ENCODE results near the gene DOK5.
"Not testable (repeated sequence)": the region's sequence is repeated elsewhere in the genome, so short reads cannot be mapped to it uniquely, and the experiment has no call there.

The DOK5 gene

DNA sequence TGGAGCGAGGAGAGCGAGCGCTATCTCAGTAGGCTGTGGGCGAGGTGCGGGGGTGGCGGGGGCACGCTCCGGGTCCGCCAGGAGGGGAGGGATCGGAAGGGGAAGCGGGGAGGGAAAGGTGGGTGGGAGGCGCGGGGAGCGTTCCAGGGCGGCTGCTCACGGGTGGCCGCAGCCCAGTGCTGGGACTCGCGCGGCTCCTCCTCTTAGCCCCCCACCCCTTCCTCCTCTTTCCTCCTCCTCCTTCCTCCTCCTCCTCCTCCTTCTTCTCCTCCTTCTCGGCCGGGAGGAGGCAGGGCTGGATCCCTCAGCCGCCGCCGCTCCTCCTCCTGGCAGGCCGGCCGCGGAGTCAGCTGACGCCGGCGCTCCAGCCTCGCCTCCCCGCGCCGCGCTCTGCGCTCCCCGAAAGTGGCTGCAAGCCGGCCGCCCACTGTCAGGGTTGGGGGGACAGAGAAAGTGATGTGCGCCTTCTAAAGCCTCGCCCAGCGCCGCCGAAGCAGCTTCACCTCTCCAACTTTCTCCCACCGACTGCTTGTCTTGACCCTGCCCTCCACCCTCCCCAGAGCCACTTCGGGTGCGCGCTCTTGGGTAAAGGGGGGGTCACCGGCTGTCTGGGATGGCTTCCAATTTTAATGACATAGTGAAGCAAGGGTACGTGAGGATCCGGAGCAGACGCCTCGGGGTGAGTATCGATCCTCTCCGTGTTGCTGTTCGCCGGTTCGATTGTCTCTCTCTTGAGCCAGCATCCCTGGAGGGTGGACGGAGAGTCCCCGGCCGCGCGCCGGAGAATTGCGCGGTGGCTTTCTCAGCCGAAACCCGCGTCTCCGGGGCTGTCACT is at the start of gene DOK5:
TSS of gene DOK5 (plus strand) at position 260 of the 835 bp plus-strand sequence. CDS start at position 614, 354 bp downstream.
- FAIRE-seq (no peak), DNase-seq (ENCODE audit: extremely low spot score, insufficient read length, low read depth) (no peak)

DNA sequence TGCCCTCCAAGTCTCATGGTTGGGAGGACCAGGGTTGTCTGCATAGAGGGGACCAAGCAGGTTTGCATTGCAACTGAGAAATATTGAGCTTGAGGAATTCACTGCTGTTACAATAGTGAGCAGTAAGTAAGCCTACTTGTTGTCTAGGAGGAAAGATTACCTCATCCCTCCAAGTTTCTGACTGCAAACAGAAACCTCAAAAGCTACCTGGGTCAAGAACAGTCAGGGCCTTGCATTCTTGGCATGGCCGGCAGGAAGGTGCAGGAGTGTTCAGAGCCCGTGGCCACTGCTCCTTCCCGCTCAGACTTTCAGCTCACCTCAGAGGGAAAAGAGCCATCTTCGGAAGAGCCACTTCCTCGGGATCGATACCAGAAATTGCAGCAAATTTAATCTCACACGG is 46.0 kb upstream of the DOK5 start:
- DNase-seq (ENCODE audit: extremely low spot score, insufficient read length, low read depth), result no peak
- FAIRE-seq, result no peak

- no peak for DNase-seq (ENCODE audit: extremely low spot score, insufficient read length, low read depth)
- FAIRE-seq, result no peak
These were observed 44.0 kb upstream of the DOK5 start for GRCh38 chr20:54431156-54431944.

DNA sequence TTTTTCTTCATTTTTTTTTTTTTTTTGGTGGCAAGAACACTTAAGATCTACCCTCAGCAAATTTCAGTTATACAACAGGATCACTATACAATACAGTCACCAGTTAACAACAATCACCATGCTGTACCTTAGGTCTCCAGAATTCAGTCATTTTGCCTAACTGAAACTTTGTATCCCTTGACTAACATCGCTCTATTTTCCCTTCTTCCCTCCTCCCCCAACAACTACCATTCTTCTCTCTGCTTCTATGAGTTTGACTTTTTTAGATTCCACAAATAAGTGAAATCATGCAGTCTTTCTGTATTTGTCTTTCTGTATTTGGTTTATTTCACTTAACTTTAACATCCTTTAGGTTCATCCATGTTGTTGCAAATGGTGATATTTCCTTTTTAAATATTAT is 42.4 kb upstream of the DOK5 start:
- no peak for DNase-seq (ENCODE audit: extremely low spot score, insufficient read length, low read depth)
- FAIRE-seq, result no peak

DNA sequence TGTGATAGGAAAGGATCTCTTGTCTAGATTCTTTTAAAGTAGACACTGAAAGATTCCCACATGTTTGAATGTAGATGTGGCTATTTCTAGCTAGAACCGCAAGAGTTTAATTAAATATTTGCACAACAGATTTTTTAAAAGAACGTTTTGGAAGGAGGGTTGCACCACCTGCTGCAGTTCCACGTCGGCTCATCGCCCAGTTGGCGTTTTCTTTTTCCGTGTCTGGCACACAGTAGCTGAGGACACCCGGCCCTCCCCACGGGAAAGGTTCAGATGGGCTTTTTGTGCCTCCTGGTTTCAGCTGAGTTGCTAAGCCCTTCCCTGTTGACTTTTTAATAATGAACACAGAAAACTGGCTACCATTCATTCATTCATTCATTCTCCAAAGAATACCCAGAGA is 41.8 kb upstream of the DOK5 start:
- DNase-seq (ENCODE audit: extremely low spot score, insufficient read length, low read depth) (no peak), FAIRE-seq (no peak)

DNA sequence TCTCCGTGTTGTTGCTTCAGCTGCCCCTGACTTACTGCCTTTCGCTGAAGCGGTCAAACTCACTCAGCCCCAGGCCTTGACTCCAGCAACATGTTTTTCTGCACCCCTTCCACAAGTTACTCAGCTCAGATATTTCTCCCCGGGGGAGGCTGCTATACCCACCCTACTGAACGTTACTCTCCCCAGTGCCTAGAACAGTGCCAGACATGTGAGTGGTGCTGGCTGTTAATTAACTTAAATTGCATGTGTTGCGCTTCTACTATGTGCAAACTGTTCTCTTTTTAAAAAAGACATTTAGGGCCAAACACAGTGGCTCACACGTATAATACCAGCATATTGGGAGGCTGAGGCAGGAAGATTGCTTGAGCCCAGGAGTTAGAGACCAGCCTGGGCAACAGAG is 41.2 kb upstream of the DOK5 start:
- DNase-seq (ENCODE audit: extremely low spot score, insufficient read length, low read depth), result no peak
- no peak for FAIRE-seq

- DNase-seq (ENCODE audit: extremely low spot score, insufficient read length, low read depth) (no peak), FAIRE-seq (no peak)
These were observed 40.4 kb upstream of the DOK5 start for GRCh38 chr20:54435015-54435414.

DNA sequence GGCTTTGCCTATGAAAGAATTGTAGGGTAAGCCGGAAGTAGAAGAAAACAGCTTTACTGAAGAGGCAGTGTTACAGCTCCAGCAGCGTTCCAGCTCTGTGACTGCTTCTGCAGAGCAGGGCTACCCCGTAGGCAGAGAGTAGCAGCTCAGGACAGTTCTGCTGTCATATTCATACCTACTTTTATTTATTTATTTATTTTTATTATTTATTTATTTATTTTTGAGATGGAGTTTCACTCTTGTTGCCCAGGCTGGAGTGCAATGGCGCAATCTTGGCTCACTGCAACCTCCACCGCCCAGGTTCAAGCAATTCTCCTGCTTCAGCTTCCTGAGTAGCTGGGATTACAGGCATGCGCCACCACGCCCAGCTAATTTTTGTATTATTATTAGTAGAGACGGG is 39.0 kb upstream of the DOK5 start:
- FAIRE-seq; DNase-seq (ENCODE audit: extremely low spot score, insufficient read length, low read depth): not testable (repeated sequence)

DNA sequence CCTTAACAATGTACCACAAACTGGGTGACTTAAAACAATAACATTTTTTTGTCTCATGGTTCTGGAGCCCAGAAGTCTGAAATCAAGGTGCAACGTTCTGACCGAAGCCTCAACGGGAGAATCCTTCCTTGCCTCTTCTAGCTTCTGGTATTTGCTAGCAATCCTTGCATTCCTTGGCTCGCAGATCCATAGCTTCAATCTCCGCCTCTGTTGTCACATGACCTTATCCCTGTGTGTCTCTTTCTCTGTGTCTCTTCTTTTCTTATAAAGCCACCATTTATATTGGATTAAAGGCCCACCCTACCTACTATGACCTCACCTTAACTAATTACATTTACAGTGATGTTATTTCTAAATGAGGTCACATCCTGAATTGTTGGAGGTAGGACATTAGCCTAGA is 37.2 kb upstream of the DOK5 start:
- no peak for FAIRE-seq
- DNase-seq (ENCODE audit: extremely low spot score, insufficient read length, low read depth), result no peak

GRCh38 chr20:54450207-54450606 is 25.2 kb upstream of the DOK5 start:
- no peak for FAIRE-seq
- no peak for DNase-seq (ENCODE audit: extremely low spot score, insufficient read length, low read depth)

DNA sequence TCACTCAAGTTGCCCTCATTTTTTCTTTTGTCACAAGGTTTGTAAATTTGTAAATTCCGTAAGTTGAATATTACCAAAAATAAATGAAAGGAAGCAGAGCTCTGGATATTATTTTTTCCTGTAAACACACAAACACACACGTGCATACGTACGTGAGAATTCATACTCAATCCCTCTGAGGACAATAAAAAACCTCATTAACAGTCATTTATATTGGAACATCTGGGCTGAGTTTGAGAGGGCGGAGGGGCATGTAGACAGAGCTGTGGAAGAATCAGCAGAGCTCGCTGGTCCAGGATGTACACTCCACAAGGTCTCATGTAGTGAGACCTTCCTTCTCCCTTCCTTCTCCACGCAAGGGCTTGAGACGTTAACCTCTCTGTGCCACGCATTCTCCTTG is 24.2 kb upstream of the DOK5 start:
- FAIRE-seq, result no peak
- DNase-seq (ENCODE audit: extremely low spot score, insufficient read length, low read depth), result no peak

DNA sequence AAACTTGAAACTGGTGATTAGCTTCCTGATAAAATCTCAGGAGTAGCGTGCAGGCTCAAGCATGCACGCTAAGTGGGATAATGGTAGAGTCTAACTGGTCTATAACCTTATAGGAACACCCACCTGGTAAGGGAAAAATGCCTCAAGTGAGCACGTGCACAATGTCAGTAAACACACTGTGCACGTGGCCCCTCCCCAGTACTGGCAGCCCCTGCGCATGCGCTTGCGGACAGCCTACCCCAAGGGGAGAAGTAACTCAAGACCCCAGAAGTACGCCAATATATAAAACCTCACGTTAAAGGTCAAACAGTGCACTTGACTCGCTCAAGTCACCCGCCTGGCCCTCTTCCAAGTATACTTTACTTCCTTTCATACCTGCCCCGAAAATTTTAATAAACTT is 23.1 kb upstream of the DOK5 start:
- DNase-seq (ENCODE audit: extremely low spot score, insufficient read length, low read depth) (no peak), FAIRE-seq (no peak)

GRCh38 chr20:54454982-54455381 is 20.4 kb upstream of the DOK5 start:
- DNase-seq (ENCODE audit: extremely low spot score, insufficient read length, low read depth), result no peak
- no peak for FAIRE-seq

DNA sequence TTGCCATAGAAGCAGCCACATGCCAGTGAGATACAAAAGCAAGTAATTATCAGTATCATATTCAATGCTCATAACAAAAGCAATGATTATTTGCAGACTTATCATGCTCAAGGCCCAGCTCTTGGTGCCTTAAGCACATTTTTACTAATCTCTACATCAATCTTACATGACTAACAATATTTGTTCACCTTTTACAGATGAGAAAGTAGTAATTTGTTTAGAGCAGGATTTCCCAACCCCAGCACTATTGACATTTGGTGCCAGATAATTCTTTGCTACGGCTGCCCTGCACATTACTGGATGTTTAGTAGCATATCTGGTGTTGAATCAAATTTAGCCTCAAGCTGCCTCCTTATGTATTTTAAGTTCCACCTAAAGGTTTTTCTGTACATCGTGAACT is 19.0 kb upstream of the DOK5 start:
- FAIRE-seq (no peak), DNase-seq (ENCODE audit: extremely low spot score, insufficient read length, low read depth) (no peak)

- no peak for DNase-seq (ENCODE audit: extremely low spot score, insufficient read length, low read depth)
- no peak for FAIRE-seq
These were observed 18.4 kb upstream of the DOK5 start for GRCh38 chr20:54456961-54457360.

GRCh38 chr20:54458219-54458618 is 17.2 kb upstream of the DOK5 start:
- FAIRE-seq, result no peak
- DNase-seq (ENCODE audit: extremely low spot score, insufficient read length, low read depth), result no peak

DNA sequence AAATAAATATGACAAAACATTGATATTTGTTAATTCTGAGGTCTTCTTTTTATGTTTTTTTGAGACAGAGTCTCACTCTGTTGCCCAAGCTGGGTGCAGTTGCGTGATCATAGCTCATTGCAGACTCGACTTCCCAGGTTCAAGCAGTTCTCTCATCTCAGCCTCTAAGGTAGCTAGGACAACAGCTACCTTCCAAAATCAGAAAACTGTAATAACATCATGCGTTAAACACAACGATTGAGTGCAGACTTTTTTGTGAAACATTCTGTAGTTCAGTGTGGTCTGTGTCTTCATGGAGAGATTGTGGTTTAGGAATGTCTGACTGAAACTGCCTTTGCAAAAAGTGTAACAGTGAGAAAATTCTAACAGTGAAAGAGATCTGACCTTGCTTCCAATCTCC is 16.1 kb upstream of the DOK5 start:
- DNase-seq (ENCODE audit: extremely low spot score, insufficient read length, low read depth) (no peak), FAIRE-seq (no peak)

GRCh38 chr20:54464003-54464402 is 11.4 kb upstream of the DOK5 start:
- DNase-seq (ENCODE audit: extremely low spot score, insufficient read length, low read depth) (no peak), FAIRE-seq (no peak)

- DNase-seq (ENCODE audit: extremely low spot score, insufficient read length, low read depth), result no peak
- no peak for FAIRE-seq
These were observed 9.3 kb upstream of the DOK5 start for GRCh38 chr20:54466127-54466526.

- FAIRE-seq (no peak), DNase-seq (ENCODE audit: extremely low spot score, insufficient read length, low read depth) (no peak)
These were observed 7.8 kb upstream of the DOK5 start for GRCh38 chr20:54467622-54468021.

DNA sequence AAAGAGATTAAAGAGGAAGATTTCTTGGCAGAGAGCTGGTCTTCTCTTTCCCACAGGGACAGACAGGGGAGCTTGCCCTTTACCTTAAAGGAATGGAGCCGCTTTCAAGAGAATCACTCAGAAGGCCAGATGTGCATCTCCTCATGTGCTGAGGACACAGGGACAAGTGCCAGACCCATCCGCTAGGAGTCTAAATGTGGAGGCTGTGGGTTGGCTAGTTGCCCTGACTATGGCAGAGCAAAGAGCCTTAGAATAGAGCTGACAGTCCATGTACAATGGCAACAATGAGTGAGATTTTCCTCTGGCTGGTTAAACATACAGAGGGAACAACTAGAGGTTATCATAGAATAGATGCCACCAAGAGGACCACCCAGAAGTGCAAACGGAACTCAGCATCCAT is 7.3 kb upstream of the DOK5 start:
- no peak for FAIRE-seq

More for the DNA sequence above, 7.3 kb upstream of the DOK5 start:
- no peak for DNase-seq (ENCODE audit: extremely low spot score, insufficient read length, low read depth)

All from GM18507 (cell line).